ACC112 (cell line): ENCODE measurements around the gene IGFBP2.

ENCODE experiments used
- H2AFZ ChIP-seq: fragments of 200-600 bp; sonication (generic); one replicate; pipeline ENCODE4 v1.6.0; 2017; ENCODE audit warnings: antibody characterized with exemption, low read length; ENCODE audit not compliant: unreplicated experiment
- H3K27ac ChIP-seq: fragments of 200-600 bp; sonication (generic); 2 replicates; pipeline ENCODE4 v1.5.1; 2014; ENCODE audit warnings: low read depth, mild to moderate bottlenecking, antibody characterized with exemption, low read length, moderate library complexity
- H3K27me3 ChIP-seq: fragments of 200-600 bp; sonication (generic); 2 replicates; pipeline ENCODE4 v1.6.1; 2014; ENCODE audit warnings: mild to moderate bottlenecking, antibody characterized with exemption, low read length, moderate library complexity, mixed read lengths; ENCODE audit not compliant: insufficient read depth
- H3K36me3 ChIP-seq: fragments of 200-600 bp; sonication (generic); 2 replicates; pipeline ENCODE4 v1.6.1; 2016; ENCODE audit warnings: mild to moderate bottlenecking, antibody characterized with exemption, low read length, moderate library complexity, mixed read lengths; ENCODE audit not compliant: insufficient read depth
- H3K4me1 ChIP-seq: fragments of 200-600 bp; sonication (generic); one replicate; pipeline ENCODE4 v1.6.1; 2016; ENCODE audit warnings: low read length, mixed read lengths; ENCODE audit not compliant: insufficient read depth, unreplicated experiment, control insufficient read depth
- H3K4me3 ChIP-seq: fragments of 200-600 bp; sonication (generic); 2 replicates; pipeline ENCODE4 v1.5.1; 2014; ENCODE audit warnings: mild to moderate bottlenecking, low read depth, low read length
- H3K79me2 ChIP-seq: fragments of 200-600 bp; sonication (generic); one replicate; pipeline ENCODE4 v1.6.0; 2016; ENCODE audit warnings: low read length; ENCODE audit not compliant: control insufficient read depth, unreplicated experiment, insufficient read depth

The IGFBP2 gene

DNA sequence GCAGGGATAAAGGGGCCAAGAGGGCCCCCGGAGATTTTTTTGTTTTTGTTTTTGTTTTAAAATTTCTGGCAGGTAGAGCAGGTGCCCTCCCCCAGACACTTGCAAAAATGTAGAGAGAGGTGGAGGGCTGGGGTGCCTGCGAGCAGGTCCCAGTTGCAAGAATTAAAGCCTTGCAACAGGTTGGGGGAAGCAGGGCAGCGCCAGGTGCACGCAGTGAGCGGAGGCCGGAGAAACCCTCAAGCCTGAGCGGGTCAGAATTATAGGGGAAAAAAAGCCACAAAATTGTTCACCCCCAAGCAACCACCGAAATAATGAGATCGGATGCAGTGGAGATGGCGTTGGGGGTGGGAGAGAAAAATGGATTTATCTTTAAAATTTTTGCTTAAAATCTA, 61.6 kb downstream of the IGFBP2 start:
- no peaks in the 10 kb centered on the region for H3K36me3 ChIP-seq
- no peaks in the 10 kb centered on the region for H3K79me2 ChIP-seq
- H3K4me3 ChIP-seq, result peak overlapping the region; percentile 77
- H3K27ac ChIP-seq, result no peak overlapping the region
- H2AFZ ChIP-seq, result no peak overlapping the region
- H3K27me3 ChIP-seq, result peaks cover 36% of the 10 kb centered on the region
- peaks cover 22% of the 10 kb centered on the region for H3K4me1 ChIP-seq

DNA sequence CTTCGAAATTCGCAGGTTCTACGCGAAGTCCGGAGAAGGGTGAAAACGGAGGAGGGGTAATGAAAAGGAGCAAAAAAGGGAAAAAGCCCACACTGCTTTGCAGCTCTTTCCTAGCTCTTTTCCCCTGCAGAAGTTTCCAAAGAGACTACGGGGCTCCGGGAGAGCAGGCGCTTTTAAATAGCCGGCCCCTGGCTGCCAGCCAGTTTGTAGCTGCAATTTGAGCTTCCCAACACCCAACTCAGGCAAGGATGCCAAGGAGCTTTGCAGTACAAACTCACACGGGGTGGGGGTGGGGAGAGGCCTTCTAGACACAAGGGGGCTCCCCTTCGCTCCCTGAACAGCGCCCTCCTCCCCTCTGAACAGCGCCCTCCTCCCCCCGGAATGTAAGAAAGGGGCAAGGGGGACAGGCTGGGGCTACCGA, 62.2 kb downstream of the IGFBP2 start, which contains the start of gene IGFBP5:
Gene IGFBP5 (minus strand): TSS at position 149 of the 421 bp plus-strand sequence. CDS start 774 bp downstream, outside the sequence.
- H2AFZ ChIP-seq, result no peak within 1 kb of the TSS
- H3K27me3 ChIP-seq, result peaks cover 37% of the 10 kb centered on the region
- peaks cover 18% of the 10 kb centered on the region for H3K4me1 ChIP-seq
- no peaks in the 10 kb centered on the region for H3K79me2 ChIP-seq
- H3K36me3 ChIP-seq, result no peaks in the 10 kb centered on the region
- peak within 1 kb of the TSS; percentile 77 for H3K4me3 ChIP-seq
- H3K27ac ChIP-seq, result no peak within 1 kb of the TSS

DNA sequence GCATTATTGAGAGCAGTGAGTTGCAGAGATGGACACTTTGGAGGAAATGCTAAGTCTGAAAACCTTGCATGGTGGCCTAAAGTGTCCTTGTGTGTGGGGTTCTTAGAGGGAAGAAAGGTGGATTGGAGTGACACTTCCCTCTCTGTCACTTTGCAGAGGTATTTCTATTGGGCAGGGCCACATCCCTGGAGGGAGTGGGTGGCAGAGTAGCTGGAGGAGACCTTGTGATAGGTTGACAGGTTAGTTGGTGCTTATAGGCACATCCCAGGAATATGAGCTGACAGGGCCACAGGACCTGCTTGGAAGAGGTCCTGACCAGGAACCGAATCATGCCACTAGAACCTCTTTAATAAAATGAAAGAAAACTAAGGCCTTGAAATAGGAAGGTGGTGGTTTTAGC, 63.1 kb downstream of the IGFBP2 start:
- H3K36me3 ChIP-seq, result no peaks in the 10 kb centered on the region
- no peak overlapping the region for H3K27ac ChIP-seq
- H3K4me3 ChIP-seq, result no peak overlapping the region
- no peaks in the 10 kb centered on the region for H3K79me2 ChIP-seq
- peaks cover 15% of the 10 kb centered on the region for H3K4me1 ChIP-seq
- H3K27me3 ChIP-seq, result peaks cover 45% of the 10 kb centered on the region
- no peak overlapping the region for H2AFZ ChIP-seq

DNA sequence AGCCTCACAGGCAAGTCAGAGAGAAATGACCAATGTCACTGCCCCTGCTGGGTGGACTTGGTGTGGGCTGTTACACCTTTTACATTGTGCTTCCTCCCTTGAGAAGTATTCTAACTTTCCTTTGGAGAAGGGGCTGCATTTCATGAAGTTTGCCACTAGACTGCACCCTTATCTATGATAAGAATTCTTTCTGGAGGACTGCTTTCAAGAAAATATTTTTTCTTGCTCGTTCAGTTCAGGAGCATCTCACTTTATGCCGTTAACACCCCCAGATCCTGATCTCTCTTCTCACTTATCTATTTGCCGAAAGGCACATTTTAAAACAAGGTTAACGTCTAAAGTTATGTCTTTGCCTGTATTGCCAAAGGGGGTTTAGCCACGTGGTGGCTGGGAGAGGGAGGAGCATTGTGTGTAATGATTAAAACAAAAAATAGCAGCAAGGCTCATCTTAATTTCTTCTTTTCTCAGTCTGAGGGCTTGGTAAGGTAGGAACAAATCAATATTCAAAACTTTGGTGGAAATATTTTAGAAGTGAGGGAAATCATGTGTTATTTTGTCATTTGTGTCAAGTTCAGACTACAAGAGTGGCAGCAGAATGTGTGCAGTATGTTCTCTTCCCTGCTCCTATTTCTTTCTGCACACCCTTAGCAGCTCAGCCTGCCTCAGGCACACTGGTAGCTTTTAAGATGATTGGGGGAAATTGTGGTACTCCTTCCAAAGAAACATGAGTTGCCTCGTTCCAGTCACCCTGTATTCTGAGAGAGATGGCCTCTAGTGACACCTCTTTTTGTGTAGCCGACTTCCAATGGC, 63.7 kb downstream of the IGFBP2 start:
- Histone ChIP-seq H2AFZ (no peak overlapping the region), H3K79me2 (no peaks in the 10 kb centered on the region), H3K27me3 (peaks cover 45% of the 10 kb centered on the region), H3K4me3 (no peak overlapping the region), H3K27ac (no peak overlapping the region), H3K4me1 (peaks cover 14% of the 10 kb centered on the region), H3K36me3 (no peaks in the 10 kb centered on the region)

DNA sequence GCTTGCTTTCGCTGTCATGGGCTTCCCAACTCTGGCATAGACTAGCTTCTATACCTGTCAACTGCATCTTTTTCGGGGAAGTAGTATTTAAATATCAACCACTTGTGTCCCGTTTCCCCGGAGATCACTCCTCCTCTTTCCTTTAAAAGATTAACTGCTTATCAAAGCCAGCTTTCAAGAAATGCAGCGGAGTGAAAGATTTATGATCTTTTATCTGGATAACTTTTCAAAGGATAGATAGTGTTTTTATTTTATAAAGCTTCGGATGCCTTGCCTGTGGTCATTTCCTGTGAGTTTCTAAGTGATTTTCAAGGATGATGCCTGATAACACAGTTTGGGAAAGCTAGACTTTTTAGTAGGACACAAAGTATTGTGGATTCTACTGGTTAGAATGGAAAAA, 65.1 kb downstream of the IGFBP2 start:
- Histone ChIP-seq H2AFZ (no peak overlapping the region), H3K27me3 (peaks cover 45% of the 10 kb centered on the region)

DNA sequence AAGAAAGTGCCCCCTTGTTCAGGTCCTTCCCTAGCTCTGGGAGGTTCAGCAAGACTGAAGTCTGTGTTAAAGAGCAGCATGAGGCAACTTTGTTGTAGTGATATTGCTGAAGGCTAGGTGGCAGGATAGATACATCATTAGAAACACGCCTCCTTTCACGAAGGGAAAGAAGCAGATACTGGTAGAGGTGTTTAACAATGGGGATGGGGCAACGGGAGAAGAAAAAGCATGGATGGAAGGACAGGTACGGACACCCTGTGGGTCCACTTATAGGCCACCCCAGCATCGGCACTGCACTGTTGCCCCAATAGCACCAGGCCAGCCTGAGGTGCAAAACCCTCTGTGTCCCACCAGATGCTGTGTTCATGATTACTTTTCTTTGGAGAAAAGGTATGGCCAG, 65.7 kb downstream of the IGFBP2 start:
- Histone ChIP-seq H3K27me3 (peaks cover 40% of the 10 kb centered on the region), H3K79me2 (no peaks in the 10 kb centered on the region), H2AFZ (no peak overlapping the region), H3K4me3 (no peak overlapping the region), H3K4me1 (peaks cover 14% of the 10 kb centered on the region), H3K36me3 (no peaks in the 10 kb centered on the region), H3K27ac (no peak overlapping the region)

More for the DNA sequence above, 65.1 kb downstream of the IGFBP2 start:
- no peaks in the 10 kb centered on the region for H3K36me3 ChIP-seq
- H3K4me1 ChIP-seq, result peaks cover 14% of the 10 kb centered on the region
- H3K27ac ChIP-seq, result no peak overlapping the region
- no peak overlapping the region for H3K4me3 ChIP-seq
- H3K79me2 ChIP-seq, result no peaks in the 10 kb centered on the region

DNA sequence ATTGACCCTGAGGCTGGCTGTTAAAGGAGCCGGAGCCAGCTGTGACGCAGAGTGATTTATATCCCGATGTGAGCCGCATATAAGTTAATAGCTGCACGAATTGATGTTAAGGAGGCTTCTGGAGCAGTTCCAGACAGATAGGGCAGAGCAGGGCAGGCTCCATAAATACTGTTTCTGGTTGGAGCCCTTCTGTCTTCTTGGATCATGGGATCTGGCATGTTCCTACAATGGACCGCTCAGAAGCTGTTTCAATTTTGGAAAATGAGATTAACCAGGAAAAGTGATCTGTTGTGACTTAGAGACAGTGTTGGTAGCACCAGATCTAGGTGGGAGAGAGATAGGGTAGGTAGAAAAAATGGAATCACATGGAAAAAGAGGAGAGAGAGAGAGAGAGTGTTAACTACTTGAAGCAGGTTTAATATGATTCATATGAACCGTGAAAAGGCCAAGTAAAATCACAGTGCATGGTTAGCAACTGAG, 66.9 kb downstream of the IGFBP2 start:
- no peaks in the 10 kb centered on the region for H3K79me2 ChIP-seq
- no peaks in the 10 kb centered on the region for H3K36me3 ChIP-seq
- H3K4me1 ChIP-seq, result peaks cover 6% of the 10 kb centered on the region
- no peak overlapping the region for H3K27ac ChIP-seq
- peaks cover 28% of the 10 kb centered on the region for H3K27me3 ChIP-seq
- no peak overlapping the region for H3K4me3 ChIP-seq
- H2AFZ ChIP-seq, result no peak overlapping the region

DNA sequence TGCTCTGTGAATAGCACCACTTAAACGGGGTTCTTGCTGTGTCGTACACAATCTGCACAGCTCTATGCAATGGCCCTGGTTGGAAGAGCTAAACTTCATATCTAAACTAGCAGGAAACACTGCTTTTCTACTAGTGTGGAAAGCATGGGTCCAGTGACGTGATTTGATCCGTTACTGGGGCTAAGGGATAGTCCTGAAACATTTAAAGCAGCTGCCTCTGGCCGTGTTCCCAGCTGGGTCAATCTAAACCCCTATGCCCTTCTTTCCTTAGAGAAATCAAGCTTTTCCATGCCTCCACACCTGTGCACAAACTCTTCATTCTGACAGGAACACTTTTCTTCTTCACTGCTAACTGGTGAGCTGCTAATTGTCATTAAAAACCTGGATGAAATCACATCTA, 67.6 kb downstream of the IGFBP2 start:
- H3K4me3 ChIP-seq, result no peak overlapping the region
- H3K36me3 ChIP-seq, result no peaks in the 10 kb centered on the region
- H3K27me3 ChIP-seq, result peaks cover 23% of the 10 kb centered on the region
- no peaks in the 10 kb centered on the region for H3K79me2 ChIP-seq
- no peak overlapping the region for H3K27ac ChIP-seq
- no peak overlapping the region for H2AFZ ChIP-seq
- no peaks in the 10 kb centered on the region for H3K4me1 ChIP-seq

DNA sequence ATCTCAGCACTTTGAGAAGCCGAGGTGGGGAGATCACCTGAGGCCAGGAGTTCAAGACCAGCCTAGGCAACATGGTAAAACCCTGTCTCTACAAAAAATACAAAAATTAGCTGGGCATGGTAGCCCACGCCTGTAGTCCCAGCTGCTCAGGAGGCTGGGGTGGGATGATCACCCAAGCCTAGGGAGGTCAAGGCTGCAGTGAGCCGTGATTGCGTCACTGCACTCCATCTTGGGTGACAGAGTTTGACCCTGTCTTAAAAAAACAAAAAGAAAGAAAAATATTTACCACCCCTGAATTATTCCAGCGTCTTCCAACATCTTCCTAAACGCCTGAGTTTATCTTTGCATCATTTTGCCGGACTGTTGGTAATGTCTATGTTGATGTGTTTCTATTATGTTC, 68.3 kb downstream of the IGFBP2 start:
- Histone ChIP-seq H3K4me1 (no peaks in the 10 kb centered on the region), H3K4me3 (no peak overlapping the region), H2AFZ (no peak overlapping the region), H3K79me2 (no peaks in the 10 kb centered on the region), H3K27ac (no peak overlapping the region), H3K36me3 (no peaks in the 10 kb centered on the region), H3K27me3 (peaks cover 30% of the 10 kb centered on the region)

DNA sequence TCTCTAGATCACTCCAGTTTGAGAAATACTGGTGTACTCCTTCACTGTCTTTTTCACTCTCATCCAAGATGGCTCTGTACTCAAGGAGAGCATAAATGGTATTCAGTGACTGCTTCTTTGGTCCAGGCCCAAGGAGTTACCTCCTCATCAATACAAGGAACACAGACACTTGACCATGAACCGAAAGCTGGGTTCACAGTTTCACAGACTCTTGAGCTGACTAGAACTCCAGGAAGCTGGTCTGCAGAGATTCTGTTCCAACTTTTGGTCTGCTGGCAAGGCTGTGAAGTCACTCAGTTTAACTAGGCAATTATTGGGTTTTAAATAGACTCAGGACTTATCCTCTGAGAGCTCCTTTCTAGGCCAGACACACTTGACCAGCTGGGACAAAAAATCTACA, 69.5 kb downstream of the IGFBP2 start:
- no peak overlapping the region for H3K4me3 ChIP-seq
- H3K4me1 ChIP-seq, result no peaks in the 10 kb centered on the region
- no peaks in the 10 kb centered on the region for H3K79me2 ChIP-seq

More for the DNA sequence above, 69.5 kb downstream of the IGFBP2 start:
- Histone ChIP-seq H3K27me3 (peaks cover 35% of the 10 kb centered on the region), H2AFZ (no peak overlapping the region), H3K27ac (no peak overlapping the region), H3K36me3 (no peaks in the 10 kb centered on the region)
